ENCODE results near the gene USP50. TPM values are rescaled to one million over a fixed set of nuclear protein-coding genes. Genes with fewer than 3 reads are reported as not detected.

USP50 gene
- total and polyA plus RNA-seq, 4 donors = 0.81 to 1.1 TPM; not detected in 2

DNA sequence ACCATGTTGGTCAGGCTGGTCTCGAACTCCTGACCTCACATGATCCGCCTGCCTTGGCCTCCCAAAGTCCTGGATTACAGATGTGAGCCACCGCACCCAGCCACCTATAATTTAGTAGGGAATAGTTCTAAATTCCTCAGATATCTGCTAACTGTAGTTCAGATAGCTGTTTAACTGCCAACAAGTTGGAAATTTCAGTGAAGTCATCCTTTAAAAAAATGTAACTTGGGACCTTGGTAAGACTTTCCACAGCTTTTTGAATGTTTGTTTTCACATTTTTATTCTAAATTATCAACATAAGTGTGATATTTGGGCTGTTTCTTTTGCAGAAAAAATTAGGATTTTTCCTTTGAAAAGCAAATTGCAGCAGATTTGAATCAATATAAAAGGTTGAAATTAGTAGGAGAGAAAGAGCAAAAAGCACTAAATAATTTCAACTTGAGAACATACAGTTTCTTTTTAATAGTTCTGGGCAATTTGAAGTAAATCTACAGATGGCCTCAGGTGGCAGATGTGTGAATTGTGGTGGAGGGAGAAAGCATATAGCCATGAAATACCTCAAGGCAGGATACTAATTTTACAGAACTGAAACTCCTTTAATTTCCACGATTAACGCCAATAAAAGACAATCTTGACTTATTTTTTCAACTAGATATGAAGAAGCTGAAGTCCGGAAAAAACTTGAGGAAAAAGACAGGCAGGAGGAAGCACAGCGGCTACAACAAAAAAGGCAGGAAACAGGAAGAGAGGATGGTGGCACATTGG lies 87.9 kb downstream of the USP50 start:
- ATAC-seq (ENCODE audit: low FRiP score) (no peak), DNase-seq (no peak)
- no peak overlapping the region for H3K4me3 ChIP-seq (ENCODE audit: low read length in 2 of 2)
- 58 to 61% methylated on average over 7 of the region's 7 CpGs for WGBS, 2 donors
- H3K4me1 ChIP-seq (ENCODE audit: control insufficient read depth in 1 of 2, insufficient read depth in 2 of 2, low read length in 2 of 2) = peaks cover 0 to 2% of the 10 kb centered on the region in 2 donors
- intact Hi-C loops (cut with DNase I) = no loop called here
- no peaks in the 10 kb centered on the region for H3K36me3 ChIP-seq (ENCODE audit: control insufficient read depth in 1 of 2, insufficient read depth in 2 of 2, low read length in 1 of 2)
- H3K27me3 ChIP-seq (ENCODE audit: control insufficient read depth in 1 of 2, insufficient read depth in 2 of 2, low read length in 1 of 2) = no peaks in the 10 kb centered on the region
- H3K27ac ChIP-seq (ENCODE audit: low read depth in 1 of 2, low read length in 2 of 2) = no peak overlapping the region
- H3K9me3 ChIP-seq (ENCODE audit: control insufficient read depth, low read length) = no peaks in the 10 kb centered on the region

DNA sequence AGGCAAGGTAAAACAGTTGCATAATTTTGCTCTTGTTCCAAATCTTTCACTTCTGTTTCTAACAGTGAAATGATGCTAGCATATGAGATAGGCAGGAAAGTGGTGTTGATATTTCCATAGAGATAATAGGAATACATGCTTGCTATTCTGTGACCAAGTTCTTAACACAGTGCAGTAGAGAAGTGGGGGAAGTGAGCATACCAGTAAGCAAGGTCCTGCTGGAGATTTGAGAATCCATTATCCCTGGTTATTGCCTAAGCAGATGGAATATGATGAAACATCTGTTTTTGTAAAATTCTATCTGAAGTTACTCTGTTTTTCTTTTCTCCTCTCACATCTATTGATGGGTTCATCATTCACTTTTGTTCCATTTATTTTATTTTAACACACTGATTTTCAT lies 93.5 kb downstream of the USP50 start:
- Histone ChIP-seq H3K27me3 (ENCODE audit: control insufficient read depth in 1 of 2, insufficient read depth in 2 of 2, low read length in 1 of 2) (no peaks in the 10 kb centered on the region), H3K36me3 (ENCODE audit: control insufficient read depth in 1 of 2, insufficient read depth in 2 of 2, low read length in 1 of 2) (no peaks in the 10 kb centered on the region), H3K4me1 (ENCODE audit: control insufficient read depth in 1 of 2, insufficient read depth in 2 of 2, low read length in 2 of 2) (no peaks in the 10 kb centered on the region), H3K27ac (ENCODE audit: low read depth in 1 of 2, low read length in 2 of 2) (no peak overlapping the region), H3K4me3 (ENCODE audit: low read length in 2 of 2) (no peak overlapping the region), H3K9me3 (ENCODE audit: control insufficient read depth, low read length) (no peaks in the 10 kb centered on the region)
- ATAC-seq (ENCODE audit: low FRiP score) (no peak), DNase-seq (no peak)
- intact Hi-C loops (cut with DNase I) = no loop called here

Other genes with a start within 250 kb of the USP50 start
- 10 to 100 TPM; 14.3 to 18.5 TPM for gene GABPB1, start 191.5 kb downstream of the USP50 start, total RNA-seq
- 1 to 10 TPM; 4.0 to 4.5 TPM for gene GABPB1, start 191.5 kb downstream of the USP50 start, polyA plus RNA-seq
- gene USP8, start 122.3 kb downstream of the USP50 start, total RNA-seq = 10 to 100 TPM; 49.0 to 70.2 TPM
- 10 to 100 TPM; 23.7 to 31.7 TPM for gene USP8, start 122.3 kb downstream of the USP50 start, polyA plus RNA-seq
- 10 to 100 TPM; 41.0 to 57.1 TPM for gene TRPM7, start 140.1 kb upstream of the USP50 start, total RNA-seq
- 10 to 100 TPM; 11.4 to 20.5 TPM for gene TRPM7, start 140.1 kb upstream of the USP50 start, polyA plus RNA-seq
- 100 to 1,000 TPM; 124 to 130 TPM for gene SPPL2A, start 219.0 kb upstream of the USP50 start, total RNA-seq
- 10 to 100 TPM; 13.4 to 32.6 TPM for gene SPPL2A, start 219.0 kb upstream of the USP50 start, polyA plus RNA-seq